Type B pancreatic cell (in vitro differentiated cells): Measurements from ENCODE around the gene DPF3. TPM values are rescaled to one million over a fixed set of nuclear protein-coding genes. Genes with fewer than 3 reads are reported as not detected.

Source experiments
- DNase-seq: peaks from one replicate; pipeline ENCODE4 v3.0.0; 2021; ENCODE audit warnings: mixed read lengths; ENCODE audit not compliant: unreplicated experiment; ENCODE audit errors: extremely low spot score
- H3K27ac Mint-ChIP-seq: 2 replicates; pipeline ENCODE4 v1.8.0; 2021; ENCODE audit warnings: mild to moderate bottlenecking, mixed read lengths
- H3K27me3 Mint-ChIP-seq: 2 replicates; pipeline ENCODE4 v1.8.0; 2021; ENCODE audit warnings: mixed read lengths
- H3K36me3 Mint-ChIP-seq: 2 replicates; pipeline ENCODE4 v1.8.0; 2021; ENCODE audit warnings: mixed read lengths
- H3K4me1 Mint-ChIP-seq: one replicate; pipeline ENCODE4 v1.8.0; 2021; ENCODE audit warnings: mixed read lengths; ENCODE audit not compliant: unreplicated experiment
- H3K4me3 Mint-ChIP-seq: 2 replicates; pipeline ENCODE4 v1.8.0; 2021; ENCODE audit warnings: mild to moderate bottlenecking, mixed read lengths
- H3K9me3 Mint-ChIP-seq: 2 replicates; pipeline ENCODE4 v1.8.0; 2021; ENCODE audit warnings: mixed read lengths
- CTCF ChIP-seq: fragments of 200-600 bp; sonication (generic); conservative IDR thresholded peaks from 2 replicates; pipeline ENCODE4 v1.5.0; 2021; ENCODE audit warnings: antibody characterized with exemption, mild to moderate bottlenecking
- total RNA-seq: library from RNA; stranded (reverse); gene quantifications from 2 replicates; pipeline ENCODE4 v1.2.1, GENCODE V29; 2021; ENCODE audit warnings: low replicate concordance

The DPF3 gene
- total RNA-seq, 1 donor from 2014 or later: 4.5 TPM

- TF ChIP-seq CTCF: no peak
- H3K4me3 Mint-ChIP-seq: no peak overlapping the region
- no peak overlapping the region for H3K27ac Mint-ChIP-seq
- H3K9me3 Mint-ChIP-seq: no peaks in the 10 kb centered on the region
- H3K36me3 Mint-ChIP-seq: no peaks in the 10 kb centered on the region
- DNase-seq: no peak
- H3K4me1 Mint-ChIP-seq: peaks cover 20% of the 10 kb centered on the region
- H3K27me3 Mint-ChIP-seq: peaks cover 38% of the 10 kb centered on the region
Measured at GRCh38 chr14:72883109-72883508, 10.8 kb downstream of the DPF3 start.

DNA sequence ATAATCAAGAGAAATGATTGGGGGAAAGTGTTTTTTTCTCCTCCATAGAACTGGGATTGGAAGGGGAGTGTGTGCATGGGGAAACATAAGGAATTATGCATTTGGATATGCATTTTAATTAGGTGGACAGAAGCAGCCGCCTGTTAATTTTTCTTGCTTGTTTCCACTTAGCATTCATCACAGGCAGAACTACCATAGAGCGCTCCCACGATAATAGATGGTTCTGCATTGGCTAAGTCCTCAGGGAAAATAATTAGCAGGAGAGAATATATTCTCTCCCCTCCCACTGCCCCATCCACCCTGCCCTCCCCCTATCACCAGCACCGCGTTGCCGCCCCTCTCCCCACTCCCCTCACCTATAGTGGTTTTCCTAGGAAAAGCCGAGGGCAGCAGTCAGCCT, 11.4 kb downstream of the DPF3 start:
- H3K4me3 Mint-ChIP-seq: no peak overlapping the region
- peaks cover 20% of the 10 kb centered on the region for H3K4me1 Mint-ChIP-seq
- peaks cover 32% of the 10 kb centered on the region for H3K27me3 Mint-ChIP-seq
- H3K27ac Mint-ChIP-seq: no peak overlapping the region
- DNase-seq: no peak
- H3K36me3 Mint-ChIP-seq: no peaks in the 10 kb centered on the region
- no peak for TF ChIP-seq CTCF
- no peaks in the 10 kb centered on the region for H3K9me3 Mint-ChIP-seq

DNA sequence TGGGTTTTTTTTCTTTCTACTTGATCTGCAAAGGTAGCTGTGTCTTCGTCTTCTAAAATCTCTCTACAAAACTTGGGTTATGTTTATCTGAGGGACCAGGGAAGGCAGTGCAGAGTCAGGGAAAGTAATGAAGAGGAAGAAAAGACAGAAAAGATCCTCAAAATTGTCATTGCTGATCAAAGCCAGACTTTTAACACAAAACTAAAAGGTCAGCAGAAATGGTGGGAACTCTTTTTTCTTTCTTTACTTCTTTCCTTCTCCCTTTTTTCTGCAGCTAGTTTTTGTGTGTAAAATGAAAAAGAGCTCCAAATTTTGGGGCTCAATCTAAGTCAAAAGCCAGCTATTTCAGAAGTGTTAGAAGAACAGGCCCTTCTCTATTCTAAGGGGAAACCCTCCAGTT, 11.9 kb downstream of the DPF3 start:
- TF ChIP-seq CTCF: no peak
- Mint-ChIP-seq H3K36me3 (no peaks in the 10 kb centered on the region), H3K9me3 (no peaks in the 10 kb centered on the region), H3K4me3 (no peak overlapping the region), H3K4me1 (peaks cover 20% of the 10 kb centered on the region), H3K27ac (no peak overlapping the region), H3K27me3 (peaks cover 28% of the 10 kb centered on the region)
- no peak for DNase-seq

GRCh38 chr14:72881543-72881942, 12.4 kb downstream of the DPF3 start:
- Mint-ChIP-seq H3K4me1 (peaks cover 20% of the 10 kb centered on the region), H3K4me3 (no peak overlapping the region), H3K27ac (no peak overlapping the region), H3K36me3 (no peaks in the 10 kb centered on the region), H3K27me3 (peaks cover 26% of the 10 kb centered on the region), H3K9me3 (no peaks in the 10 kb centered on the region)
- DNase-seq: no peak
- TF ChIP-seq CTCF: no peak

DNA sequence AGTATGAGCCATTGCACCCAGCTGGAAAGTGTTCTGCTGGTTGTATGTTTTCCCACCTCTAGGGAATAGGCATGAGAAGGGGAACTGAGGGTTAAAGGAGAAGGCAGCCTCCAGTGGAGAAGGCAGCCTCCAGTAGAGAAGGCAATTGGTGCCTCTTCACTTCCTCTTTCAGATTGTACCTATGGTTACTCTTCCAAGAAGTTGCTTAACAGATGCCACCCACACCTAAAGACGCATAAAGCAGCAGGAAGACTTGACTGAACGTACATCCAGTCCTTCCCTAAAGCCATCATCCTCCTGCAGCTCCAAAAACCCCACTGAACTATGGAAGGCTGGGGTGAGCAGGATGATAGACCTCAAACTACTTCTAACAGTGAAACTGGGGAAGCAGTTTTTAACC, 13.1 kb downstream of the DPF3 start:
- TF ChIP-seq CTCF: no peak
- no peaks in the 10 kb centered on the region for H3K36me3 Mint-ChIP-seq
- H3K9me3 Mint-ChIP-seq: no peaks in the 10 kb centered on the region
- peaks cover 20% of the 10 kb centered on the region for H3K4me1 Mint-ChIP-seq
- DNase-seq: no peak
- no peak overlapping the region for H3K4me3 Mint-ChIP-seq
- H3K27ac Mint-ChIP-seq: no peak overlapping the region
- peaks cover 23% of the 10 kb centered on the region for H3K27me3 Mint-ChIP-seq

GRCh38 chr14:72880164-72880563, 13.7 kb downstream of the DPF3 start:
- Mint-ChIP-seq H3K27ac (no peak overlapping the region), H3K9me3 (no peaks in the 10 kb centered on the region), H3K36me3 (no peaks in the 10 kb centered on the region), H3K4me3 (no peak overlapping the region), H3K4me1 (peaks cover 20% of the 10 kb centered on the region), H3K27me3 (peaks cover 22% of the 10 kb centered on the region)
- DNase-seq: no peak
- no peak for TF ChIP-seq CTCF
